Motor neuron (in vitro differentiated cells): Measurements from ENCODE around the gene GSTM4. TPM values are rescaled to one million over a fixed set of nuclear protein-coding genes. Genes with fewer than 3 reads are reported as not detected.

Experiments used
- ATAC-seq, 8 experiments: fragments of 200-7000 bp; cut with Tn5 transposase; replicated peaks in 6 of 8; 2 replicates each; pipeline ENCODE4 v1.8.0; 2021; ENCODE audit warnings: mild to moderate bottlenecking in 8 of 8, moderate library complexity in 8 of 8
- H3K27ac ChIP-seq, 2 donors: fragments of 250-450 bp; sonication (Bioruptor Pico); 2 replicates each; pipeline ENCODE4 v1.9.0; 2021; ENCODE audit warnings: antibody characterized with exemption in 2 of 2, mild to moderate bottlenecking in 2 of 2, moderate library complexity in 1 of 2
- H3K4me1 ChIP-seq, 2 donors: fragments of 250-450 bp; sonication (Bioruptor Pico); replicated peaks in 1 of 2; 2 replicates each; pipeline ENCODE4 v1.6.1; 2021; ENCODE audit warnings: antibody characterized with exemption in 2 of 2, mild to moderate bottlenecking in 2 of 2, moderate library complexity in 1 of 2
- H3K4me3 ChIP-seq, 5 donors: fragments of 250-450 bp; sonication (Bioruptor Pico); 2 replicates each; pipeline ENCODE4 v1.9.0; 2021; ENCODE audit warnings: antibody characterized with exemption in 5 of 5, mild to moderate bottlenecking in 5 of 5, moderate library complexity in 4 of 5
- WGBS, 10 experiments: fragments of 450-650 bp; shearing (Covaris generic); methylation state at CpG; one replicate each; pipeline ENCODE4 v1.0.0; 2022; 5-methylcytosine and 5-hydroxymethylcytosine counted together
- in situ Hi-C, 9 experiments: fragments of 400-800 bp; cut with MboI; loops; one replicate each; pipeline ENCODE4 v1.15.0; 2021; ENCODE audit warnings: low sequenced_read_pairs in 9 of 9, low pct_unique_long_range_greater_than_20kb in 2 of 9; ENCODE audit not compliant: unreplicated experiment in 9 of 9
- total RNA-seq, 8 experiments: library from RNA; unstranded; fragments of 300-600 nt; gene quantifications; 2 replicates each; pipeline versions ENCODE4 v1.2.3 to v1.2.4, GENCODE V29; 2022

Gene GSTM4
- total RNA-seq, 8 experiments from 2014 or later = 6.5 to 46.1 (median 9.1) TPM

DNA sequence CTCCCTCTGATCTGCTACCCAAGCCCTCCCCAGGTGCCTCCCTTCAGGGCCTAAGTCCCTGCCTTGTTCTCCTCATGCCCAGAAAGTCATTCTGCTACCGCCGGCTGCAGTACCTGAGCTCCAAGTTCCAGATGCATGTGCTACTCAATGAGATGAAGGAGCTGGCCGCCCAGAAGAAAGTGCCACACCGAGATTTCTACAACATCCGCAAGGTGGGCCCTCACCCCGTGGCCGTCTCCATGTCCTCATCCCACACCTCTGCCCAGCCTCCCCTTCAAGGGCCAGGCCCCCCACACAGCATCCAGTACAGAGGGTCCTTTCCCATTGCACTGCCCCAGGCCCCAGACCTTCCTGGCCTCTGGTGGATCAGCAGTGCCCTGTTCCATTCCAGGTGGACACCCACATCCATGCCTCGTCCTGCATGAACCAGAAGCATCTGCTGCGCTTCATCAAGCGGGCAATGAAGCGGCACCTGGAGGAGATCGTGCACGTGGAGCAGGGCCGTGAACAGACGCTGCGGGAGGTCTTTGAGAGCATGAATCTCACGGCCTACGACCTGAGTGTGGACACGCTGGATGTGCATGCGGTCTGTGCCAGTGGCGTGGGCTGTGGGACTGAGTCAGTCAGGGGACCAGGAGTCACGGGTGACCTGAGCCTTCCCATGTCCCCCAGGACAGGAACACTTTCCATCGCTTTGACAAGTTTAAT is 28.1 kb upstream of the GSTM4 start:
- Histone ChIP-seq H3K4me1 (peaks cover 22 to 28% of the 10 kb centered on the region in 2 donors), H3K27ac (no peak overlapping the region), H3K4me3 (no peak overlapping the region)
- WGBS, 10 experiments = 81 to 100% (median 92%) methylated on average over 1 to 17 of the region's 23 CpGs; no CpG with 5 or more reads in 4 of the 10 experiments
- in situ Hi-C loops = loop anchor here in 4 of 9 experiments (10.0 to 25.0 kb wide), 4 partner anchors 83 to 359 kb away; partner anchors contain the start of genes AHCYL1 (in 2 of the 4), EPS8L3 (in 1 of the 4), GNAI3 (in 1 of the 4) and GSTM3 (in 1 of the 4)
- ATAC-seq = no peak

DNA sequence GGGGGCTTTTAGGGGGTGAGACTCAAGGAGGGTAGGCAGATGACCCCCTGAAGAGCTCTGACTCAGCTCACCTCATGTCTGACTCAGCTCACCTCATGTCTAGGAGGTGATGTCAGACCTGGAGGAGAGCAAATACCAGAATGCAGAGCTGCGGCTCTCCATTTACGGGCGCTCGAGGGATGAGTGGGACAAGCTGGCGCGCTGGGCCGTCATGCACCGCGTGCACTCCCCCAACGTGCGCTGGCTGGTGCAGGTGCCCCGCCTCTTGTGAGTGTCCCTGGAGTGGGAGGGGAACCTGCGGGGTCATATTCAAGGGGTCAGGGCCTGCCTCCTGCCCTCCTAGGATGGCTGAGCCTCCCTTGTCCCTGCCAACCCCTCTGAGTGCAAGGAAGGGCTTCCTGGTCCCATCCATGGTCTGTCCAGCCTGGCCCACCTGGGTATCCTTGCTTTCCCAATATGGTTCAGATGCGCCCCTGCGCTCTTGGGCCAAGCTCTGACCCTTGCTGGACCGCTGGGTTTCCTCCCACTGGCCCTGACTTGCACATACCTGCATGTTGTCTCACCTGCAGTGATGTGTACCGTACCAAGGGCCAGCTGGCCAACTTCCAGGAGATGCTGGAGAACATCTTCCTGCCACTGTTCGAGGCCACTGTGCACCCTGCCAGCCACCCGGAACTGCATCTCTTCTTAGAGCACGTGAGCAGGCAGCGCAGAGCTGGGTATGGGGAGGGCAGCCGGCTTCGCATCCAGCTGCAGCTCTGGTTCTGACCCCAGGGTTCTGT is 27.2 kb upstream of the GSTM4 start:
- WGBS, 10 experiments = 77 to 100% (median 93%) methylated on average over 1 to 13 of the region's 23 CpGs; no CpG with 5 or more reads in 4 of the 10 experiments
- in situ Hi-C loops = loop anchor here in 4 of 9 experiments (10.0 to 25.0 kb wide), 4 partner anchors 84 to 359 kb away; partner anchors contain the start of genes AHCYL1 (in 2 of the 4), EPS8L3 (in 1 of the 4), GNAI3 (in 1 of the 4) and GSTM3 (in 1 of the 4)
- ATAC-seq = peak in 3 of 8 experiments; percentile 2 to 11 (median 6)
- Histone ChIP-seq H3K4me1 (peaks cover 14 to 19% of the 10 kb centered on the region in 2 donors), H3K4me3 (no peak overlapping the region), H3K27ac (no peak overlapping the region)

DNA sequence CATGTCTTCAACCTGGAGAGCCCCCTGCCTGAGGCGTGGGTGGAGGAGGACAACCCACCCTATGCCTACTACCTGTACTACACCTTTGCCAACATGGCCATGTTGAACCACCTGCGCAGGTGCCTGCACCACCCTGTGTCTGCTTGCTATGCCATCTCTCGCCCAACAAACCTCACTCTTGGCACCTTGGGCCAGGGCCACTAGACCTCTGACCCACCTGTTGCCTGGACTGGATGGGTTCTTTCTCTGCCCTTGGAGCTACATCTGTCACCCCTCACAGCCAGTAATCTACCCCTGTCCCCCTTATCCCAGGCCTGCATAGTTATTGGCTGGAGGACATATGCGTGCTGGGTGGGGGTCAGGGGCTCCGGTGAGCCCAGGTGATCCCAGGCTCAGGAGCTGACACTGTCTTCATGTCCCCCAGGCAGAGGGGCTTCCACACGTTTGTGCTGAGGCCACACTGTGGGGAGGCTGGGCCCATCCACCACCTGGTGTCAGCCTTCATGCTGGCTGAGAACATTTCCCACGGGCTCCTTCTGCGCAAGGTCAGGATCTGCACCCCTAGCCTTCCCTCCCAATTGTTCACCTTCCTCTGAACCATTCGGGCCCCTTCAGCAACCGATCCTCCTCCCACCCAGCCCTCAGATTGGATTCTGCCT is 26.4 kb upstream of the GSTM4 start:
- ATAC-seq = no peak
- in situ Hi-C loops = loop anchor here in 4 of 9 experiments (10.0 to 25.0 kb wide), 4 partner anchors 85 to 358 kb away; partner anchors contain the start of genes AHCYL1 (in 2 of the 4), EPS8L3 (in 1 of the 4), GNAI3 (in 1 of the 4) and GSTM3 (in 1 of the 4)
- 87 to 100% (median 94%) methylated on average over 1 to 6 of the region's 10 CpGs; no CpG with 5 or more reads in 5 of the 10 experiments for WGBS, 10 experiments
- H3K4me1 ChIP-seq = peaks cover 6 to 12% of the 10 kb centered on the region in 2 donors
- H3K27ac ChIP-seq = no peak overlapping the region
- no peak overlapping the region for H3K4me3 ChIP-seq

DNA sequence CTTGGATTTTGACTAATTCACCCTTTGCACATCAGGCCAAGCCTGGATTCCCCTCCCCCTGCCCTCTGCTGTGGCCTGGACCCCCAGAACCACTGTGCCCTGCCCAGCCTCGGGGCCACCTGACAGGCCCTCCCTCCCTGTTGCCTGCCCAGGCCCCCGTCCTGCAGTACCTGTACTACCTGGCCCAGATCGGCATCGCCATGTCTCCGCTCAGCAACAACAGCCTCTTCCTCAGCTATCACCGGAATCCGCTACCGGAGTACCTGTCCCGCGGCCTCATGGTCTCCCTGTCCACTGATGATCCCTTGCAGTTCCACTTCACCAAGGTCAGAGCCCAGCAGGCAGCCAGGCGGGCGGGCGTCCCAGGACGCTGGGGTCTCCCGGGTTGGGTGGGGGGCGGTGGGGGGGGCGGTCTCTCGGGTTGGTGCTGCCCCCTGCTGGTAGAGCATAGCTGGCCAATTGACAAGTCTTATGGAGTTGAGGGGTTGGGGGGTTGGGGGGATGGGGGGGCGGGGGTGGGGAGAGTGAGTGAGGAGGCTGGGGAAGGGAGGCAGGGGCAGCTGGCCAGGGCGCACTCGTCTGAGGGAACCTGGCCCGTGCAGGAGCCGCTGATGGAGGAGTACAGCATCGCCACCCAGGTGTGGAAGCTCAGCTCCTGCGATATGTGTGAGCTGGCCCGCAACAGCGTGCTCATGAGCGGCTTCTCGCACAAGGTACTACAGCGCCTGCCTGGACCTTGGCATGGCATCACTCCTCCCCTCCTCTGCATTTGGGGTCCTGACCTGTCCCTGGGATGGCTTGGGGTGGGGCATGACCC is 25.6 kb upstream of the GSTM4 start:
- H3K4me1 ChIP-seq = peaks cover 0 to 5% of the 10 kb centered on the region in 2 donors
- H3K4me3 ChIP-seq = no peak overlapping the region
- no peak overlapping the region for H3K27ac ChIP-seq
- WGBS, 10 experiments = 70 to 98% (median 89%) methylated on average over 2 to 11 of the region's 30 CpGs; no CpG with 5 or more reads in 6 of the 10 experiments
- peak in 1 of 8 experiments; percentile 14 for ATAC-seq
- in situ Hi-C loops = loop anchor here in 3 of 9 experiments (25.0 kb wide), 3 partner anchors 107 to 357 kb away; partner anchors contain the start of genes AHCYL1 (in 2 of the 3), EPS8L3 (in 1 of the 3) and GSTM3 (in 1 of the 3)

DNA sequence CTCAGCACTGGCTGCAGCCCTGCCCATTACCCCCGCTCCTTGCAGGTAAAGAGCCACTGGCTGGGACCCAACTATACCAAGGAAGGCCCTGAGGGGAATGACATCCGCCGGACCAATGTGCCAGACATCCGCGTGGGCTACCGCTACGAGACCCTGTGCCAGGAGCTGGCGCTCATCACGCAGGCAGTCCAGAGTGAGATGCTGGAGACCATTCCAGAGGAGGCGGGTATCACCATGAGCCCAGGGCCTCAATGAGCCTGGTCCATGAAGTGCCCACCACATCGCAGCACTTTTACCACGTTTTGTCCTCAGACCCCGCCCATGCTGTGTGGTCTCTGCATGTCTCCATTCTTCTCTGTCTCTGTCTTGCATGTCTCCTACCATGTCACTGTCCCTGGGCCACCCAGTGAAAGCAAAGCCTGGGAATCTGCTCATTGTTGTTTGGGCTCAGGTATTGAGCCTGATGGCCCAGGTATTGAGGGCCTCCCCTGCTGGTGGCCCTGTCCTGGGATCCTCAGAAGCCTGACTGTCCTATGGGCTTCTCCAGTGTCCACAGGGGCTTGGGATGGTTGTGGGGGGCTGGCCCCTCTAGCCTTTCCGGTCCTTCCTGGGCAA is 24.9 kb upstream of the GSTM4 start:
- 93 to 100% (median 98%) methylated on average over 1 to 10 of the region's 14 CpGs; no CpG with 5 or more reads in 4 of the 10 experiments for WGBS, 10 experiments
- ATAC-seq = no peak
- in situ Hi-C loops = loop anchor here in 3 of 9 experiments (25.0 kb wide), 3 partner anchors 106 to 356 kb away; partner anchors contain the start of genes AHCYL1 (in 2 of the 3), EPS8L3 (in 1 of the 3) and GSTM3 (in 1 of the 3)
- Histone ChIP-seq H3K4me1 (peaks cover 3% of the 10 kb centered on the region in 2 donors), H3K27ac (no peak overlapping the region), H3K4me3 (no peak overlapping the region)

DNA sequence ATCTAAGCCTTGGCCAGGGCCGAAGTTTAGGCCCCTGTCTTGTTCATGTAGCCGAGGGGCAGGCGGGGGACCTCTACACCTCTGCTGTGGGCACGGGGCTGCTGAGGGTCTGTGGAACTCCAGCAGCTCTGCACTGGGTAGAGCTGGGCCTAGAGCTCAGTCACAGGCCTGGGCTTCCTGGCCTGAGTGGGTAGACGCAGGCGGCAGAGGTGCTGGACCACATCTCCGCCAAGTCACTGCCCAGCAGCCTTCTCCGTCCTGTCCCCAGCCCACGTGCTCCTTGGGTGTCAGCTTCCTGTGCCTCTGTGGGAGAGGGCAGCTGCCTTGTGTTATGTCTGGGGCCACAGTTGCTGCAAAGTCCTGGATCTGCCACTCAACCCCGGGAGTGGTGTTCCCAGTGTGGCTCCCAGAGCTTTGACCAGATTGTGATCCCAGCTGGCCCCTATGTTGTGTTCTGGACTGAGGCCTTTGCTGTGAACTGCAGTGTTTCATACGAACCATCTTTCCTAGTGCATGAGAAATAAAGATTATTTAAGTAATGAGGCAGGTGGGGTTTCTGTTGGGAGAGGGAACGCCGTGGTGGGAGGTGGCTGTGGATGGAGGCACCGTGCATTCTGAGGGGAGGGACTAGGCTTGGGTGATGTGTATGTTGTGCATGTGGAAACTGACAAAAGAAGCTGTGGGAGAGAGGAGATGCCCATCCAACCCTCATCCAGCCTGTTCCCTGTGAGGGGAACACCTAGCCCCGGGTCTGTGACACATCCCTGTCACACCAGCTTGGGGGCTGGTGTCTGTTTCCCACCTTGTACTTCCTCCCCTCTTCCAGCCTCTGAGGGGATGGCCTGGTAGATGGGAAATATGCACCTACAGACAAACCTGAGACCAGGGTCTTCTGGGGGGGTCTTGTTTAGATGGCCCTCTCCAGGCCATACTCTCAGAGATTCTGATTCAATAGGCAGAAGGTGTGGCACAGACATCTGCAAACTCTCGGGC is 24.1 kb upstream of the GSTM4 start:
- WGBS, 10 experiments = 16 to 100% (median 82%) methylated on average over 1 to 15 of the region's 16 CpGs; no CpG with 5 or more reads in 4 of the 10 experiments
- in situ Hi-C loops = loop anchor here in 3 of 9 experiments (25.0 kb wide), 3 partner anchors 105 to 355 kb away; partner anchors contain the start of genes AHCYL1 (in 2 of the 3), EPS8L3 (in 1 of the 3) and GSTM3 (in 1 of the 3)
- no peak for ATAC-seq
- no peak overlapping the region for H3K4me3 ChIP-seq
- peaks cover 4 to 8% of the 10 kb centered on the region in 2 donors for H3K4me1 ChIP-seq
- H3K27ac ChIP-seq = no peak overlapping the region

DNA sequence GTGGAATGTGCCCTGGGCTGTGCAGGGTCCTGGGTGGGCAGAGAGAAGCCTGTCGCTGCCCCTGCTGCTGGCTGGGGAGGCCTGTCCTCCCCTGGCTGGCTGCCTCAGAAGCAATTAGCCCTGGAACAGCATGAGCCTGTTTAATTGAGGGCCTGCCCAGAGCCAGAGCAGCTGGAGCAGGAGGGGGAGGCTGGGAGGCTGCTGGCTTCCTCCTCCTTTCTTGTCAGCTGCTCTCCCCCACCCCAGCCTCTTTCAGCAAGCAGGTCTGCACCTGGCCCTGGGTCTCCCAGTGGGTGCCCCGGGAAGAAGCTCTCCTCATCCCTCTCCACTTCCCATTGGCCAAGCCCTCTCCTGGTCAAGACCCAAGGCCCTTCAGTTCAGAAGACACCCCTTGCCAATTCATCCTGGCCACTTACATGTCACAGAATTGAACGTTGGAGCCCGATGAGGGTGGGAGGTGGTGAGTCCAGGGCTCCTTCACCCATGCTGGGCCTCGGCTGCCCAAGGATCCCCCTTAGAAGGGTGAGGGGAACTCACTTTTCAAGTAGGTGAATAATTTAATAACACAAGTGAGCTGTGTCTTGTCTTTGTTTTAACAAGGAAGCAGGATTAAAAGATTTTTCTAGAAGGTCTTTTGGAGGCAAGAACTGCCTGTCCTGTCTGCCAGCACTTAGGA is 23.1 kb upstream of the GSTM4 start:
- Histone ChIP-seq H3K4me3 (no peak overlapping the region), H3K27ac (no peak overlapping the region), H3K4me1 (peaks cover 4 to 8% of the 10 kb centered on the region in 2 donors)
- in situ Hi-C loops = loop anchor here in 3 of 9 experiments (25.0 kb wide), 3 partner anchors 104 to 354 kb away; partner anchors contain the start of genes AHCYL1 (in 2 of the 3), EPS8L3 (in 1 of the 3) and GSTM3 (in 1 of the 3)
- 29 to 89% (median 60%) methylated on average over 1 to 5 of the region's 5 CpGs; no CpG with 5 or more reads in 3 of the 10 experiments for WGBS, 10 experiments
- ATAC-seq = peak in 5 of 8 experiments; percentile 21 to 46 (median 34)

DNA sequence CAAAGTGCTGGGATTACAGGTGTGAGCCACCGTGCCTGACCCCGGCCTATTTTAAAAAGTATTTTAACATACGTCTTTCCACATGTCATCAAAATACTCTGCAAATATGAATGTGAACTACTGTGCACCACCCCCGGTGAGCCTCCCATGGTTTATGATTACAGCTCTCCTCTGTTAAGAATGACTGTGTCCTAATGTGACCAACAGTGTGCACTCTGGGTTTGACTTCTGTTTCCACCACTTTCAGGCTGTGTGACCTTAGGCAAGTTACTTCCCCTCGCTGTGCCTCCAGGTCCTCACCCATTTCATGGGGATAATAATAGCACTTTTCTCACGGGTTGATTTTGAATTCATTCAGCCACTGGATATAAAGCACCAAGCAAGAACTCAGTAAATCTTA is 21.6 kb upstream of the GSTM4 start:
- ATAC-seq = no peak
- no peak overlapping the region for H3K27ac ChIP-seq
- peaks cover 4 to 8% of the 10 kb centered on the region in 2 donors for H3K4me1 ChIP-seq
- in situ Hi-C loops = loop anchor here in 3 of 9 experiments (25.0 kb wide), 3 partner anchors 103 to 353 kb away; partner anchors contain the start of genes AHCYL1 (in 2 of the 3), EPS8L3 (in 1 of the 3) and GSTM3 (in 1 of the 3)
- H3K4me3 ChIP-seq = no peak overlapping the region
- WGBS, 10 experiments = 81 to 97% (median 88%) methylated on average over 1 to 6 of the region's 6 CpGs

DNA sequence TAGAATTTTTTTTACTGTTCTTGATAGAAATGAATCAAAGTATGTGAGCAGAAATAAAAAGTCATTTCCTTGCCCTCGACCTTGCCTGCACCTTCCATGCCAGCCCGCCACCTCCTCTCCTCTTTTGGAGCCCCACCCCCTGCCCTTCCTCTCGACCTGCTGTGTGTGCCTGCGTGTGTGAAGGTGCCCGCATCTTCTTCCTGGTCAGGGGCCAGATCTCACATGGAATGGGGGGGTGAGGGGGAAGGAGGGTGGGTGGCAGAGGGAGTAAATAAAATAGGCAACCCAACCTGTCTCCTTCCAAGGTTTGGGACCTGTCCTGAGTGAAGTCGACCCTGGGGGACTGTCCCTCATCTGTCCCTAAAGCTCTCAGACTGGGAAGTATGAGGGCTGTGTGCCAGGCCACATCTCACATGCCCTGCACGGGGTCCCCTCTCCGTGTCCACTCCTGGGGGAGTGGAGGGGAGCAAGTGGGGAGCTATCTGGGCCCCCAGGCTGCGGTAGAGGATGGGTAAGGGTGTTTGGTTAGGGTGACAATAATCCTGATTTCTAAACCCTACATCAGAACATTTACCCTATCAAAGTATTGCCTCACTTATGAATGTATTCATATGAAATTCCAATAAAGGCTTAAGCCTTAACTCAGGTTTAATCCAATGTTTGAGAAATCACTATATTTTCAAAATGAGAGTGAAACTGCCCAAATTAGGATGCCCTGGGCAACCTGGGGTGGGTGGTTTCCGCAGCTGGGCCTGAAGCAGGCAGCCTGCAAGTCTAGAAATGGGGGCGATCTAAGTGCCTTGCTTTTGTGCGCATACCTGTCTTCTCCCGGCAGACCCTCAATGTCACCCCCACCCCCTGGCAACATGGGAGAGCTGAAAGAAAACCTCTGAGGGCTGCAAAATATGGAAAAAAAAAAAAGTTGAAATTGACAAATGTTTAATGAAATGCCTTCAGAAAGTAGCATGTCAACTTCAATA is 20.8 kb upstream of the GSTM4 start:
- Histone ChIP-seq H3K4me3 (no peak overlapping the region), H3K27ac (no peak overlapping the region), H3K4me1 (peaks cover 4 to 8% of the 10 kb centered on the region in 2 donors)
- in situ Hi-C loops = loop anchor here in 3 of 9 experiments (25.0 kb wide), 3 partner anchors 102 to 352 kb away; partner anchors contain the start of genes AHCYL1 (in 2 of the 3), EPS8L3 (in 1 of the 3) and GSTM3 (in 1 of the 3)
- WGBS, 10 experiments = 41 to 100% (median 79%) methylated on average over 1 to 7 of the region's 13 CpGs
- no peak for ATAC-seq
